GM12878 (cell line): ENCODE measurements around the gene PCSK6. TPM values are rescaled to one million over a fixed set of nuclear protein-coding genes. Genes with fewer than 3 reads are reported as not detected.

Experiments
- ATAC-seq: fragments of 200-7000 bp; cut with Tn5 transposase; 3 replicates; pipeline ENCODE4 v1.9.1; 2020; ENCODE audit warnings: mild to moderate bottlenecking, moderate library complexity
- BruUV-seq: library from RNA; stranded (reverse); fragments of 400-500 nt; replicated peaks from 2 replicates; lab custom pipeline; 2021; lab: Mats Ljungman, UMichigan
- CTCF ChIA-PET: fragments of 300-600 bp; sonication (Branson Sonifier 250); formaldehyde crosslinking; extraction: SDS; loops from one replicate; lab custom pipeline; 2021; ENCODE audit warnings: inconsistent platforms; lab: Yijun Ruan, JAX
- POLR2A ChIA-PET: fragments of 350-600 bp; formaldehyde crosslinking; extraction: SDS; loops from one replicate; lab custom pipeline; 2021; ENCODE audit warnings: inconsistent platforms; lab: Charles Lee
- RAD21 ChIA-PET: fragments of 300-600 bp; sonication (Branson Sonifier 250); formaldehyde crosslinking; loops from one replicate; lab custom pipeline; 2023; ENCODE audit warnings: antibody characterized with exemption; ENCODE audit not compliant: unreplicated experiment; lab: Charles Lee
- SMC1A ChIA-PET: fragments of 300-600 bp; sonication (Branson Sonifier 250); formaldehyde crosslinking; loops from one replicate; lab custom pipeline; 2023; ENCODE audit not compliant: unreplicated experiment, uncharacterized antibody; lab: Charles Lee
- DNase-seq: peaks from one replicate; pipeline ENCODE4 v3.0.0-alpha.2; 2011; ENCODE audit warnings: low read depth, low spot score
- FAIRE-seq: peaks from 3 replicates; lab custom pipeline; 2011; peaks lifted over from hg19 to GRCh38; lab: Jason Lieb, UNC
- H2AFZ ChIP-seq: 2 replicates; pipeline ENCODE4 v1.6.0; 2011; ENCODE audit warnings: low read depth, low read length, control low read depth; ENCODE audit not compliant: control insufficient read depth
- H3K27ac ChIP-seq: 2 replicates; pipeline ENCODE4 v1.5.1; 2011; ENCODE audit warnings: control low read depth; ENCODE audit not compliant: control insufficient read depth, insufficient read depth
- H3K27me3 ChIP-seq, 2 experiments: replicated peaks in 1 of 2; 2 replicates each; pipeline versions ENCODE4 v1.6.0 to v1.6.1; 2011; ENCODE audit warnings: low read length in 1 of 2; ENCODE audit not compliant: control insufficient read depth in 2 of 2, insufficient read depth in 2 of 2
- H3K36me3 ChIP-seq, 2 experiments: 2 replicates each; pipeline ENCODE4 v1.5.1; 2011; ENCODE audit warnings: low read length in 1 of 2; ENCODE audit not compliant: control insufficient read depth in 2 of 2, insufficient read depth in 2 of 2
- H3K4me1 ChIP-seq: 2 replicates; pipeline ENCODE4 v1.6.1; 2011; ENCODE audit warnings: mild to moderate bottlenecking, low read length, moderate library complexity, mixed read lengths; ENCODE audit not compliant: control insufficient read depth, insufficient read depth
- H3K4me2 ChIP-seq: 2 replicates; pipeline ENCODE4 v1.6.0; 2011; ENCODE audit warnings: control low read depth; ENCODE audit not compliant: control insufficient read depth, insufficient read depth
- H3K4me3 ChIP-seq: fragments of 200-600 bp; sonication (generic); 2 replicates; pipeline ENCODE4 v1.5.1; 2016
- H3K79me2 ChIP-seq: 2 replicates; pipeline ENCODE4 v1.6.0; 2011; ENCODE audit warnings: low read length; ENCODE audit not compliant: control insufficient read depth, insufficient read depth
- H3K9ac ChIP-seq: 2 replicates; pipeline ENCODE4 v1.8.0; 2011; ENCODE audit warnings: low read length, control low read depth, mixed read lengths; ENCODE audit not compliant: control insufficient read depth, insufficient read depth
- H3K9me3 ChIP-seq: replicated peaks from 3 replicates; pipeline ENCODE4 v1.5.1; 2011; ENCODE audit warnings: mild to moderate bottlenecking, low read length; ENCODE audit not compliant: control insufficient read depth, insufficient read depth
- H4K20me1 ChIP-seq: 2 replicates; pipeline ENCODE4 v1.6.0; 2011; ENCODE audit not compliant: control insufficient read depth, insufficient read depth
- CBX5 ChIP-seq: sonication (generic); IDR thresholded peaks from 2 replicates; pipeline ENCODE4 v1.6.1; 2016; ENCODE audit warnings: low read depth, moderate library complexity, mild to moderate bottlenecking, inconsistent platforms
- CREM ChIP-seq: IDR thresholded peaks from 2 replicates; pipeline ENCODE4 v1.6.1; 2014; ENCODE audit warnings: antibody characterized with exemption, low read depth
- GABPA ChIP-seq: IDR thresholded peaks from 2 replicates; pipeline ENCODE4 v1.6.1; 2014; ENCODE audit warnings: antibody characterized with exemption, low read depth, mild to moderate bottlenecking, inconsistent platforms
- MYC ChIP-seq: IDR thresholded peaks from 2 replicates; pipeline ENCODE4 v1.6.1; 2011; ENCODE audit warnings: mild to moderate bottlenecking, low read length, moderate library complexity, inconsistent platforms; ENCODE audit not compliant: insufficient read depth, insufficient replicate concordance, insufficient read length, severe bottlenecking
- NBN ChIP-seq: fragments of 450-650 bp; IDR thresholded peaks from 2 replicates; pipeline ENCODE4 v1.6.1; 2016
- NFIC ChIP-seq: IDR thresholded peaks from 2 replicates; pipeline ENCODE4 v1.6.1; 2012; ENCODE audit warnings: low read depth, mild to moderate bottlenecking, inconsistent platforms, low read length, moderate library complexity
- NR2C1 ChIP-seq: fragments of 450-650 bp; IDR thresholded peaks from 2 replicates; pipeline ENCODE4 v1.6.1; 2017; ENCODE audit warnings: antibody characterized with exemption, mild to moderate bottlenecking, moderate library complexity
- POLR2AphosphoS5 ChIP-seq: IDR thresholded peaks from 2 replicates; pipeline ENCODE4 v1.6.1; 2011; ENCODE audit warnings: mild to moderate bottlenecking, low read length, inconsistent platforms
- RBBP5 ChIP-seq: fragments of 200-600 bp; sonication (generic); conservative IDR thresholded peaks from 2 replicates; pipeline ENCODE4 v1.6.1; 2016
- RCOR1 ChIP-seq: conservative IDR thresholded peaks from 2 replicates; pipeline ENCODE4 v1.6.1; 2012; ENCODE audit warnings: low read depth, low read length, improper control_type of control experiment
- RUNX3 ChIP-seq: IDR thresholded peaks from 2 replicates; pipeline ENCODE4 v1.6.1; 2012; ENCODE audit warnings: low read length, inconsistent platforms
- ZBED1 ChIP-seq: IDR thresholded peaks from 2 replicates; pipeline ENCODE4 v1.6.1; 2016; ENCODE audit warnings: borderline replicate concordance
- ZNF274 ChIP-seq: IDR thresholded peaks from one replicate; pipeline ENCODE4 v1.8.0; 2011; ENCODE audit not compliant: insufficient read length, insufficient read depth
- ZSCAN29 ChIP-seq: fragments of 450-650 bp; IDR thresholded peaks from 2 replicates; pipeline ENCODE4 v1.6.1; 2017; ENCODE audit warnings: mild to moderate bottlenecking, moderate library complexity
- WGBS: methylation state at CpG from one replicate; pipeline ENCODE4 v1.1.6; 2016; ENCODE audit warnings: low lambda C conversion rate; ENCODE audit not compliant: insufficient replicate concordance, insufficient coverage; ENCODE audit errors: missing lambda C conversion rate; 5-methylcytosine and 5-hydroxymethylcytosine counted together
- in situ Hi-C: fragments of 300-500 bp; cut with MboI; formaldehyde crosslinking; loops from 9 replicates; pipeline ENCODE4 v1.14.3; 2018; ENCODE audit warnings: mixed read lengths
- intact Hi-C: fragments of 100-400 bp; cut with micrococcal nuclease; formaldehyde crosslinking; loops from one replicate; pipeline ENCODE4 v1.14.2; 2022; ENCODE audit not compliant: unreplicated experiment
- polyA plus RNA-seq, 11 experiments: library from polyadenylated mRNA; depleted of rRNA in 4 of 11; unstranded in 6 of 11; stranded (reverse) in 5 of 11; fragments of >200 nt; fragmentation: Nextera tagmentation in 4 of 11; fragmentation: Illumina TruSeq in 1 of 11; extraction: Ambion mirVana in 4 of 11; extraction: Trizol in 1 of 11; gene quantifications; 1 replicate in 1 of 11; 2 replicates in 10 of 11; pipeline versions ENCODE4 v1.2.1 to v1.2.3, GENCODE V29; 2011 to 2016; ENCODE audit warnings: inconsistent platforms in 2 of 11, missing spikeins in 2 of 11, low read depth in 1 of 11
- total RNA-seq, 4 experiments: library from RNA; depleted of rRNA in 3 of 4; stranded (reverse); fragments of >200 nt in 3 of 4; fragmentation: Illumina TruSeq in 1 of 4; extraction: Trizol in 1 of 4; gene quantifications; 2 replicates each; pipeline versions ENCODE4 v1.2.1 to v1.2.3, GENCODE V29; 2013 to 2021
- TF ChIP-seq, protein P1 (sequence below): IDR thresholded peaks from 2 replicates; pipeline ENCODE4 v1.6.1; 2012; ENCODE audit warnings: low read depth, low read length, improper control_type of control experiment
- TF ChIP-seq, protein P2 (sequence below): IDR thresholded peaks from 2 replicates; pipeline ENCODE4 v1.6.1; 2012; ENCODE audit warnings: low read length, inconsistent platforms

PCSK6 gene
- total and polyA plus RNA-seq, 10 of the 15 experiments (the other 5 are each of a cell fraction or from before 2014, with no cell fraction given): 0.19 to 0.67 (median 0.25) TPM; not detected in 4

DNA sequence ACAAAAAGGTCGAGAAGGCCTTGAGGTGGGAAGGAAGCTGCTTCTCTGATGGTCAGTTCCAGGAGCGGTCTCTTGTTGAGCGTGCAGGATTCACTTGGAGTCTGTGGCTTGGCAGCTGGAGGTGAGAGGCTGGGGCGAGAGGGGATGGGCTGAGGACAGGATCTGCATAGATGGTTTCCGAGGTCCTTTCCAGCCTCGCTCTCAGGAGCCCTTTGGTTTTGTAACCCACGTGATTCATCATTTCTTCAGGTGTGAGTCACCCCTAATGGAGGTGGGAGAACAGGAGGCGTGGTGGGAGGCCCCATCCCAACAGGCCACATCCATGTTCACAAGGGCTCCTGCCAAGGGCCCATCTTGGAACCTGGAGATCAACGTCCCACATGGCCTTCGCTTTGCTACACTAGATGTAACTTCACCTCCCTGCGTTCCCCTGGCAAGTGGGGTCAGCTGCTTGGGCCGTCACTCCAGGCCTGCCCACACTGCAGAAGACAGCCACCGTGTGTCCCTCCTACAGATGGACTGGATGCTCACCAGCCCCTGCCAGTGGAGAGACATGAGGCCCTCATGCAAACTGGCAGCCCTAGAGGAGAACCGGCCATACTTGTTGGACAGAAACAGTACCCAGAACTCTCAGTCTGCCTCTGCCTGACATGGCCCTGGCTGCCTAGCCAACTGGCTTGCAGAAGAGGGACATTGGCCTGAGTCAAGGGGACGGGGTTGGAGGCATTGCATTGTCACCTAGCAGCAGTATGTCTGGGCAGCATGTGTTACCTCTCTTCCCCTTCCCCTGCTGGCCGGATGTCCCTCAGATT is 1.6 kb upstream of the PCSK6 start:
- Histone ChIP-seq H3K27ac (no peak overlapping the region), H3K27me3 (peaks cover 2 to 5% of the 10 kb centered on the region in 2 experiments), H3K4me2 (no peak overlapping the region), H3K9me3 (no peaks in the 10 kb centered on the region; the same call in 2 of the 3 replicates), H3K9ac (no peak overlapping the region), H3K79me2 (no peaks in the 10 kb centered on the region), H2AFZ (no peak overlapping the region), H3K4me1 (no peaks in the 10 kb centered on the region), H4K20me1 (no peaks in the 10 kb centered on the region), H3K36me3 (no peaks in the 10 kb centered on the region), H3K4me3 (no peak overlapping the region)
- ChIA-PET RAD21 (no interaction called here), CTCF (no interaction called here), POLR2A (no interaction called here), SMC1A (no interaction called here)
- WGBS: 48% methylated on average over 16 of the region's 16 CpGs
- ATAC-seq (no peak), DNase-seq (no peak), FAIRE-seq (no peak)
- intact Hi-C loops (no loop called here), in situ Hi-C loops (no loop called here)
- TF ChIP-seq ZNF274 (no peak), ZSCAN29 (no peak), MYC (no peak), GABPA (no peak), NFIC (no peak), ZBED1 (no peak), RBBP5 (no peak), NR2C1 (no peak), POLR2AphosphoS5 (no peak), CREM (no peak), RCOR1 (no peak), NBN (no peak), CBX5 (no peak), RUNX3 (no peak)
- TF ChIP-seq, protein P1, sequence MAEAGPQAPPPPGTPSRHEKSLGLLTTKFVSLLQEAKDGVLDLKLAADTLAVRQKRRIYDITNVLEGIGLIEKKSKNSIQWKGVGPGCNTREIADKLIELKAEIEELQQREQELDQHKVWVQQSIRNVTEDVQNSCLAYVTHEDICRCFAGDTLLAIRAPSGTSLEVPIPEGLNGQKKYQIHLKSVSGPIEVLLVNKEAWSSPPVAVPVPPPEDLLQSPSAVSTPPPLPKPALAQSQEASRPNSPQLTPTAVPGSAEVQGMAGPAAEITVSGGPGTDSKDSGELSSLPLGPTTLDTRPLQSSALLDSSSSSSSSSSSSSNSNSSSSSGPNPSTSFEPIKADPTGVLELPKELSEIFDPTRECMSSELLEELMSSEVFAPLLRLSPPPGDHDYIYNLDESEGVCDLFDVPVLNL: no peak
- TF ChIP-seq, protein P2, sequence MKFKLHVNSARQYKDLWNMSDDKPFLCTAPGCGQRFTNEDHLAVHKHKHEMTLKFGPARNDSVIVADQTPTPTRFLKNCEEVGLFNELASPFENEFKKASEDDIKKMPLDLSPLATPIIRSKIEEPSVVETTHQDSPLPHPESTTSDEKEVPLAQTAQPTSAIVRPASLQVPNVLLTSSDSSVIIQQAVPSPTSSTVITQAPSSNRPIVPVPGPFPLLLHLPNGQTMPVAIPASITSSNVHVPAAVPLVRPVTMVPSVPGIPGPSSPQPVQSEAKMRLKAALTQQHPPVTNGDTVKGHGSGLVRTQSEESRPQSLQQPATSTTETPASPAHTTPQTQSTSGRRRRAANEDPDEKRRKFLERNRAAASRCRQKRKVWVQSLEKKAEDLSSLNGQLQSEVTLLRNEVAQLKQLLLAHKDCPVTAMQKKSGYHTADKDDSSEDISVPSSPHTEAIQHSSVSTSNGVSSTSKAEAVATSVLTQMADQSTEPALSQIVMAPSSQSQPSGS: no peak
- no TSS peak for BruUV-seq
